ENCODE data around the gene EHF. TPM values are rescaled to one million over a fixed set of nuclear protein-coding genes. Genes with fewer than 3 reads are reported as not detected.

The EHF gene
- polyA plus RNA-seq, 2 donors: 115 to 121 TPM

DNA sequence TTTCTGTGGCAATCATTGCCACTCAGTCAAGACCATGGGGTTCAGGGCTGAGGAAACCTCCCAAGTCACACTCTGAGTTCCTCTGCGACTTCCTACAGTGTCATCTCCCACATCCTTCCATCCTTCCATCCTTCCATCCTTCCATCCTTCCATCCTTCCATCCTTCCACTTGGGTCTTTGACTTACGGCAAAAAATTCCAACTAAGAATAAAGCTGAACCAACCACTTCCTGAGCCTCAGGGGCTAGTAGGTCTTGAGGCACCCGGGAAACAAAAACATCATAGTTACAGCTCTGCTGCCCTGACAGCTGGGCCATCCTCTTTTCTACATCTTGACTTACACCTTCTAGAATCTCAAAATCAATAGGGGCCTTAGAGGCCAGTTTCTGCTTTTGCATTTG, 32.1 kb downstream of the EHF start:
- Histone ChIP-seq H3K36me3 (ENCODE audit: control insufficient read depth in 2 of 2, insufficient read depth in 2 of 2, low read length in 1 of 2) (peaks cover 0 to 15% of the 10 kb centered on the region in 2 donors), H3K4me3 (ENCODE audit: low read depth in 1 of 2, low read length in 2 of 2) (no peak overlapping the region), H3K27me3 (ENCODE audit: control insufficient read depth in 1 of 2, insufficient read depth in 2 of 2, low read length in 2 of 2) (no peaks in the 10 kb centered on the region), H3K4me1 (ENCODE audit: control insufficient read depth in 2 of 2, insufficient read depth in 2 of 2, low read length in 1 of 2) (peaks cover 5 to 15% of the 10 kb centered on the region in 2 donors), H3K27ac (ENCODE audit: low read depth in 2 of 2, low read length in 1 of 2) (peak overlapping the region; percentile 80 to 90), H3K9me3 (ENCODE audit: control insufficient read depth in 2 of 2, insufficient read depth in 1 of 2, low read depth in 1 of 2, low read length in 1 of 2) (no peaks in the 10 kb centered on the region)
- 59 to 76% methylated on average over 3 of the region's 3 CpGs for WGBS, 2 donors

DNA sequence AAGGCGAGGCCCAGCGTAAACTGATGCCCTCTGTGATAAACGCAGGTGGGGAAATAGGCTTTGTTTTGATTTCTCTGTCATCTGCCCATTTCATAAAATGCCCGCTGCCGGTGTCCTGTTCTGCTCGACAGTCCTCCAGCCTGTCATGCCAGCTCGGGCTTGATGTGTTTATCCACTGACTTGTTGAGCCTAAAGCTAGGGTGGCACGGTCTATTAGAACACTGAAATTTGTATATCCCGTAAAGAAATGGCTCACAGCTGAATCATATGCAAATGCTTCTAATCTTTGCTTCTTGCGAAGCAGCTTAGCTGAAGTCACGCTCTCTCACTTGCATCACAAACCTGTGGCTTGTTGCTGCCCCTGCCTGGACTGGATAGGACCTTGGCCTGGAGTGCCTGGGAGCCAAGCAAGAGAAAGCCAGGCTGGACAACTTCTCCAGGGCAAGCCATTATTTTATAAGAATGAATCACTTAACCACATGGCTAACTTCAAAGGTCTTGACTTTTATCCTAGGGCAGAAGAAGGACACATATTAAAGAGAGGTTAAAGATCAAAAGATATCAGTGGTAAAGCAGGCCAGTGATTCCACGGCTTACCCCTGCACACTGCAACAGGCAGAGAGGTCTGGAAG, 33.1 kb downstream of the EHF start:
- Histone ChIP-seq H3K4me1 (ENCODE audit: control insufficient read depth in 2 of 2, insufficient read depth in 2 of 2, low read length in 1 of 2) (peaks cover 5 to 13% of the 10 kb centered on the region in 2 donors), H3K9me3 (ENCODE audit: control insufficient read depth in 2 of 2, insufficient read depth in 1 of 2, low read depth in 1 of 2, low read length in 1 of 2) (no peaks in the 10 kb centered on the region), H3K36me3 (ENCODE audit: control insufficient read depth in 2 of 2, insufficient read depth in 2 of 2, low read length in 1 of 2) (peaks cover 0 to 11% of the 10 kb centered on the region in 2 donors), H3K4me3 (ENCODE audit: low read depth in 1 of 2, low read length in 2 of 2) (no peak overlapping the region), H3K27me3 (ENCODE audit: control insufficient read depth in 1 of 2, insufficient read depth in 2 of 2, low read length in 2 of 2) (no peaks in the 10 kb centered on the region), H3K27ac (ENCODE audit: low read depth in 2 of 2, low read length in 1 of 2) (peak overlapping the region; percentile 86 to 90)
- WGBS, 2 donors: 39 to 46% methylated on average over 12 of the region's 12 CpGs

DNA sequence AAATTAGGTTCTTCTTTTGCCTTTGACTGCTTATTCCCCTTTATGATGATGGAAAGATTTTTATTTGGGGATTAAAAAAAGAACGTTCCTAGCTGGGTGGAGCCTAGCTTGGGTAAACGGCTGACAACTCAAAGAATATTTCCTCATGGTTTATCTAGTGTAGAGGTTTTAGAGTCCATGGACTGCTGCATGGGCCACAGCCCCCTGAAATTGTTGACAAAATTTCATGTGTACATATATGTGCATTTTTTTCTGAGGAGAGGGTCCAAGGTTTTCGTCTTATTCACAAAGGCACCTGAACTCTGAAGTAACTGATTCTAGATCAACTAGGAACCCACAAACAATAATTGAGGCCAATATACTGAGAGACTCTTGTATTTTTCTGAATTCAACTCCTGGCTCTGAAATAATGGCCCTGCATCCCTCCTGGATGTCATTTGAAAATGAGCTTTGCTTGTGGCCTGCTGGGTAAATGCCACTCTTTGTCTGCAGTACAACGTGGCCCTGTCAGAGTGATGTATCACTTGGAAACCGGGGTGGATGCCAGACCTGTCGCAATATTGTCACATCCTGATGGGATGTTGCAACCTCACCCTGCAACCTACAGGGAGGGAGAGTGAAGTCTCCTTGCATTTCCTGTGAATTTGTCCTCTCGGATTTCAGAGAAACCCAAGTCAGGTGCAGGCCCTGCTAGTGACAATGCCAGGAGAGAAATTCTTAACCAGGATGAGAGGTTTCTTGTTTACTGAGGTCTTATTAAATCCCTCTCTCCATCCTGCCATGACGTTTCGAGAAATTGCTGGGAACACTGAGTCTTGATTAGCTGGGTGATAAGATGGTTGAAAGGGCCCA, 33.8 kb downstream of the EHF start:
- Histone ChIP-seq H3K36me3 (ENCODE audit: control insufficient read depth in 2 of 2, insufficient read depth in 2 of 2, low read length in 1 of 2) (peaks cover 0 to 8% of the 10 kb centered on the region in 2 donors), H3K27me3 (ENCODE audit: control insufficient read depth in 1 of 2, insufficient read depth in 2 of 2, low read length in 2 of 2) (no peaks in the 10 kb centered on the region), H3K27ac (ENCODE audit: low read depth in 2 of 2, low read length in 1 of 2) (peak overlapping the region; percentile 86 to 90), H3K4me3 (ENCODE audit: low read depth in 1 of 2, low read length in 2 of 2) (no peak overlapping the region), H3K9me3 (ENCODE audit: control insufficient read depth in 2 of 2, insufficient read depth in 1 of 2, low read depth in 1 of 2, low read length in 1 of 2) (no peaks in the 10 kb centered on the region), H3K4me1 (ENCODE audit: control insufficient read depth in 2 of 2, insufficient read depth in 2 of 2, low read length in 1 of 2) (peaks cover 5 to 8% of the 10 kb centered on the region in 2 donors)
- WGBS, 2 donors: 34 to 38% methylated on average over 9 of the region's 9 CpGs

DNA sequence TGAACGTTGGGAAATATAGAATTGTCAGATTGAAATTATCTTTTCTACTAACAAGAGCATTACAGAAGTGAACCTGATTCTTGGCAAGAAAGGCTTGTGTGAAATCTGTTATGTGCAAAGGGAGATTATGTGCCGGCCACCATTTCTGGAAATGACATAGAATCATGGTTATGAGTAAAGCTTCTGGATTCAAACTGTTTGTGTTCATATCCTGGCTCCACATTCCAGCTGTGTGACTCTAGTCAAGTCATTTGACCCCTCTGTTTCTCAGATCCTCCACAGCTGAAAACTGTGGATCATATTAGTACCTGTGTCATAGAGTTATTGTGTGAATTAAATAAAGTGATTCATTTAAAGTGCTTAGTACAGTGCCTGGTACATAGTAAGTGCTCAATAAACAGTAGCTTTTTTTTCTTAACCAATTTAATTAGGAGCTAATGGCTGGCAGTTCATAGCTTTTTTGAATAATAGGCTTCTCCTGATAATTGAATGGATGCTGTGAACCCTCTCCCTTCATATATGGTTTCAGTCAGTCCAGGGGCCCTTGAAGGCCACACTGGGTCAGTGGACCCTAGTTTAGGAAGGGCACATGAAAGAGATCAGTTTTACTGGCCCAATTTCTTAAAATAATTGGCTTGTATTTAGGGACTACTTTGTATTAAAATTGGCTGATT, 34.6 kb downstream of the EHF start:
- Histone ChIP-seq H3K4me3 (ENCODE audit: low read depth in 1 of 2, low read length in 2 of 2) (no peak overlapping the region), H3K9me3 (ENCODE audit: control insufficient read depth in 2 of 2, insufficient read depth in 1 of 2, low read depth in 1 of 2, low read length in 1 of 2) (no peaks in the 10 kb centered on the region), H3K27ac (ENCODE audit: low read depth in 2 of 2, low read length in 1 of 2) (peak overlapping the region; percentile 74 to 90), H3K27me3 (ENCODE audit: control insufficient read depth in 1 of 2, insufficient read depth in 2 of 2, low read length in 2 of 2) (no peaks in the 10 kb centered on the region), H3K36me3 (ENCODE audit: control insufficient read depth in 2 of 2, insufficient read depth in 2 of 2, low read length in 1 of 2) (peaks cover 0 to 2% of the 10 kb centered on the region in 2 donors), H3K4me1 (ENCODE audit: control insufficient read depth in 2 of 2, insufficient read depth in 2 of 2, low read length in 1 of 2) (peaks cover 2% of the 10 kb centered on the region in 2 donors)
- WGBS, 2 donors: 40 to 51% methylated on average over 2 of the region's 2 CpGs

DNA sequence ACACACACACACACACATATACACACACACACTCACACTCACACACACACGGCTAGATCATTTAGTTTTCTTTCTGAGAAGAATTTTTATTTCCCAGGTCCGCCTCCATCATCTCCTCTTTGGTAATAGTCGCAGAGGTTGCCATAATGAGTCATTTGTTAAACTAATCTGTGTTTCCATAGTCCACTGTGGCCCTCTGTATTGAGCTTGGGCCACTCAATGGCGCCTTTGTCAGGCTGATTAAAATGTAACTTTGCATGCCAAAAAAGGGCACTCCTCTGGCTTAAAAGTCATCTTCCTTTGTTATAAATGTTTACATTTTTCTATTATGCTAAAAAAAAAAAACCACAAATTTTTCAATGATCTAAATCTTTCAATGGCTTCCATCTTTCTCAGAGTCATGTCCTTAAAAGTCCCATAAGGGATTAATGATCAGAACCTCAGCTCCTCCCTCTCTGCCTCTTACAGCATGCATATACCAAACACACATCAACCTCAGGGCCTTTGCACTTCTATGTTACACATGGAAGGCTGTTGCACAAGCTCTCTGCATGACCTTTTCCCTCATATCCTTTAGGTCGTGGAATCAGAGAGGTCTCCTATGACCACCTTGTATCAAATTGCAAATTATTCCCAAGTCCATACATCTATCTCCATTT, 35.3 kb downstream of the EHF start:
- H3K36me3 ChIP-seq (ENCODE audit: control insufficient read depth in 2 of 2, insufficient read depth in 2 of 2, low read length in 1 of 2): no peaks in the 10 kb centered on the region
- peaks cover 2% of the 10 kb centered on the region in 2 donors for H3K4me1 ChIP-seq (ENCODE audit: control insufficient read depth in 2 of 2, insufficient read depth in 2 of 2, low read length in 1 of 2)
- H3K27ac ChIP-seq (ENCODE audit: low read depth in 2 of 2, low read length in 1 of 2): peak overlapping the region; percentile 59 to 74
- 75 to 81% methylated on average over 5 of the region's 5 CpGs for WGBS, 2 donors
- H3K9me3 ChIP-seq (ENCODE audit: control insufficient read depth in 2 of 2, insufficient read depth in 1 of 2, low read depth in 1 of 2, low read length in 1 of 2): no peaks in the 10 kb centered on the region
- H3K27me3 ChIP-seq (ENCODE audit: control insufficient read depth in 1 of 2, insufficient read depth in 2 of 2, low read length in 2 of 2): no peaks in the 10 kb centered on the region
- no peak overlapping the region for H3K4me3 ChIP-seq (ENCODE audit: low read depth in 1 of 2, low read length in 2 of 2)

DNA sequence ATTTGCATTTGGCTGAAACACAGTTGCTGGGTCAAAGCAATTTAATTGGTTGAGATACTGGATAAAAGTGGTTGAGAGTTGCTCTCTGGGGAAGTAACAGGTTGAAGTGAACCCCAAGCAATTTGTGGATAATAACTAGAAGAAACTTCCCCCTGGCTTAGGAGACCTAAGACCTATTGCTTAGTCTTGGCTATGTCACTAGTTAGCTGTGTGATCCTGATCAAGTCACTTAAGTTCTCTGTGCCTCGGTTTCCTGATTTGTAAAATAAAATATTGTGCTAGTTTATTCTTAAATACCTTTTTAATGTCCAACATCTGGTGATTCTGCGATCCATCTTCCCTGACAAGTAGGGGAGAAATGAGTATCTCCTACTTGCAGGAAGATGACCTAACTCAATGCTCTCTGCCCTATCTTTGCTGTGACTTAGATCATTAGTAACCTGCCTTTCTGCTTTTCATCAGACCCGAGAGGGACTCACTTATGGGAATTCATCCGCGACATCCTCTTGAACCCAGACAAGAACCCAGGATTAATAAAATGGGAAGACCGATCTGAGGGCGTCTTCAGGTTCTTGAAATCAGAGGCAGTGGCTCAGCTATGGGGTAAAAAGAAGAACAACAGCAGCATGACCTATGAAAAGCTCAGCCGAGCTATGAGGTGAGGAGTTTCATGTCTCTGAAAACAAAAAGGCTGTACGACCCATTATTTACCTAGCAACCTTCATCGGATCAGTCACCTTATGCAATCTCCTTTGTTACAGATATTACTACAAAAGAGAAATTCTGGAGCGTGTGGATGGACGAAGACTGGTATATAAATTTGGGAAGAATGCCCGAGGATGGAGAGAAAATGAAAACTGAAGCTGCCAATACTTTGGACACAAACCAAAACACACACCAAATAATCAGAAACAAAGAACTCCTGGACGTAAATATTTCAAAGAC, 37.5 kb downstream of the EHF start:
- Histone ChIP-seq H3K36me3 (ENCODE audit: control insufficient read depth in 2 of 2, insufficient read depth in 2 of 2, low read length in 1 of 2) (no peaks in the 10 kb centered on the region), H3K9me3 (ENCODE audit: control insufficient read depth in 2 of 2, insufficient read depth in 1 of 2, low read depth in 1 of 2, low read length in 1 of 2) (no peaks in the 10 kb centered on the region), H3K27ac (ENCODE audit: low read depth in 2 of 2, low read length in 1 of 2) (no peak overlapping the region), H3K27me3 (ENCODE audit: control insufficient read depth in 1 of 2, insufficient read depth in 2 of 2, low read length in 2 of 2) (no peaks in the 10 kb centered on the region), H3K4me1 (ENCODE audit: control insufficient read depth in 2 of 2, insufficient read depth in 2 of 2, low read length in 1 of 2) (peaks cover 0 to 2% of the 10 kb centered on the region in 2 donors), H3K4me3 (ENCODE audit: low read depth in 1 of 2, low read length in 2 of 2) (no peak overlapping the region)
- WGBS, 2 donors: 78 to 83% methylated on average over 14 of the region's 14 CpGs

DNA sequence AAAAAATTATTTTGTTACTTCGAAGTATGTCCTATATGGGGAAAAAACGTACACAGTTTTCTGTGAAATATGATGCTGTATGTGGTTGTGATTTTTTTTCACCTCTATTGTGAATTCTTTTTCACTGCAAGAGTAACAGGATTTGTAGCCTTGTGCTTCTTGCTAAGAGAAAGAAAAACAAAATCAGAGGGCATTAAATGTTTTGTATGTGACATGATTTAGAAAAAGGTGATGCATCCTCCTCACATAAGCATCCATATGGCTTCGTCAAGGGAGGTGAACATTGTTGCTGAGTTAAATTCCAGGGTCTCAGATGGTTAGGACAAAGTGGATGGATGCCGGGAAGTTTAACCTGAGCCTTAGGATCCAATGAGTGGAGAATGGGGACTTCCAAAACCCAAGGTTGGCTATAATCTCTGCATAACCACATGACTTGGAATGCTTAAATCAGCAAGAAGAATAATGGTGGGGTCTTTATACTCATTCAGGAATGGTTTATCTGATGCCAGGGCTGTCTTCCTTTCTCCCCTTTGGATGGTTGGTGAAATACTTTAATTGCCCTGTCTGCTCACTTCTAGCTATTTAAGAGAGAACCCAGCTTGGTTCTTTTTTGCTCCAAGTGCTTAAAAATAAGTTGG, 38.3 kb downstream of the EHF start:
- no peak overlapping the region for H3K27ac ChIP-seq (ENCODE audit: low read depth in 2 of 2, low read length in 1 of 2)
- H3K9me3 ChIP-seq (ENCODE audit: control insufficient read depth in 2 of 2, insufficient read depth in 1 of 2, low read depth in 1 of 2, low read length in 1 of 2): no peaks in the 10 kb centered on the region
- H3K4me1 ChIP-seq (ENCODE audit: control insufficient read depth in 2 of 2, insufficient read depth in 2 of 2, low read length in 1 of 2): peaks cover 0 to 2% of the 10 kb centered on the region in 2 donors
- H3K36me3 ChIP-seq (ENCODE audit: control insufficient read depth in 2 of 2, insufficient read depth in 2 of 2, low read length in 1 of 2): no peaks in the 10 kb centered on the region
- no peak overlapping the region for H3K4me3 ChIP-seq (ENCODE audit: low read depth in 1 of 2, low read length in 2 of 2)
- WGBS, 2 donors: 88% methylated on average over 4 of the region's 4 CpGs
- no peaks in the 10 kb centered on the region for H3K27me3 ChIP-seq (ENCODE audit: control insufficient read depth in 1 of 2, insufficient read depth in 2 of 2, low read length in 2 of 2)

DNA sequence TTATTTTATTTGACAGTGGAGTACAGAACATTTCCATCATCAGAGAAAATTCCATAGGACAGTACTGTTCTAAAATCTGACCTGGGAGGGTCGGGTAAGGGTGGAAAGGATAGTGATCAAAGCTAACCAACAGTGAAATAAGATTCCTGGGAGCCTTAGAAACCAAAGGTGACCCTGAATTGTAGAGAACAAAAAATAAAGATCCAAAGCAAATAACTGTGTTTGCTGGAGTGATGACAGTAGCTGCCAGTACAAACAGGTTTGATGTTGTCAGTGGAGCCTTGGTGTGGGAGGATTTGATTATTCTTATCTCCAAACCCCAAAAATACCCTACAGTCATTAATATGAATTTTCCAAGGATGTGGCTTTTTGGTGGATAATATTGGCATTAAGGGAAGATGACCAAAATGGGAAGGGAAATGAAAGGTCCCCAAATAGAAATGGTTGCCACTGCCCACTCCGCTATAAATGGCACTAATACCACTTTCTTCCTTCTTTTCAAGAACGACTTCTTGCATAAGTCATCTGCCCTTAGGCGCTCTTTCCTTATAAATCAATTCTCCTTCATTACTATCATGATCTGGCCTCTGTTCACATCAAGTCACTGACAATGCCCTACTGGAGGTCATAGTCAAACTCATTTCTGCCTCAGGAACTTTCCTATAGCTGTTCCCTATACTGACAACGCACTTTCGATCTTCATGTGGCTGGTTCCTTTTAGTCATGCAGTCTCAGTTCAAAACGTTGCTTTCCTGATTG, 44.4 kb downstream of the EHF start:
- Histone ChIP-seq H3K27ac (ENCODE audit: low read depth in 2 of 2, low read length in 1 of 2) (peak overlapping the region in 1 of 2 donors; percentile 9), H3K4me3 (ENCODE audit: low read depth in 1 of 2, low read length in 2 of 2) (no peak overlapping the region), H3K4me1 (ENCODE audit: control insufficient read depth in 2 of 2, insufficient read depth in 2 of 2, low read length in 1 of 2) (peaks cover 0 to 7% of the 10 kb centered on the region in 2 donors), H3K9me3 (ENCODE audit: control insufficient read depth in 2 of 2, insufficient read depth in 1 of 2, low read depth in 1 of 2, low read length in 1 of 2) (no peaks in the 10 kb centered on the region), H3K27me3 (ENCODE audit: control insufficient read depth in 1 of 2, insufficient read depth in 2 of 2, low read length in 2 of 2) (no peaks in the 10 kb centered on the region), H3K36me3 (ENCODE audit: control insufficient read depth in 2 of 2, insufficient read depth in 2 of 2, low read length in 1 of 2) (no peaks in the 10 kb centered on the region)
- 54 to 64% methylated on average over 7 of the region's 7 CpGs for WGBS, 2 donors

Data from esophagus (tissue), 2 donors.